HuH-7.5 (cell line): ENCODE measurements around the gene OR2D3.
"Not testable (repeated sequence)": the region's sequence is repeated elsewhere in the genome, so short reads cannot be mapped to it uniquely, and the experiment has no call there.

Experiments
- DNase-seq: peaks from one replicate; pipeline ENCODE4 v3.0.0; 2011; ENCODE audit warnings: low spot score

The OR2D3 gene

DNA sequence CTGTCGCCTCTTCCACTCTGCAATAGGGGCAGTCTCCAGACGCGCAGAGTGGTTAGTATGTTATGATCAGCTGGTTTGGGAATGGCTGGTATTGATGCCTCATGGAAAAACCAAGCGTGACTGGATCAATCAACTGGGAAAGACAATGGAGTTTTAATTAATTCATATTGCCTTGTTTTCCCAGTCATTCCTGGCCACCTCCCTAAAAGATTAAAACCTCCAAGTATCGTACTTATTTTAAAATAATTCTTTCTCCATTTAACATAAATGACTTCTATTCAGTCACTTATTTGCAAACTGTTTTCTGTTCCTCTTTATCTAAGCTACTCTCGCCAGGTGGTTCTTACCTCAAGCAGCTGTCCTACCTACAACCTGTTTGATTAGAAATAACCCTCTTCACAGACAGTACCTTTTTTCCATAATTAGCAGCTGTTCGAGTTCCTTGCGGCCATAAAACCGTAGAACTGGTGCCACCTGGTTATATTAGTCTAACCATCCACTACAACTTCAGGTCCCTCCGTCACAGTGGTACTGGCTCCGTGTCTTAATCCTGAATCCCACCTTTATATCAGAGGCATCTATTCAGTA lies 6.3 kb downstream of the OR2D3 start:
- DNase-seq, result no peak

DNA sequence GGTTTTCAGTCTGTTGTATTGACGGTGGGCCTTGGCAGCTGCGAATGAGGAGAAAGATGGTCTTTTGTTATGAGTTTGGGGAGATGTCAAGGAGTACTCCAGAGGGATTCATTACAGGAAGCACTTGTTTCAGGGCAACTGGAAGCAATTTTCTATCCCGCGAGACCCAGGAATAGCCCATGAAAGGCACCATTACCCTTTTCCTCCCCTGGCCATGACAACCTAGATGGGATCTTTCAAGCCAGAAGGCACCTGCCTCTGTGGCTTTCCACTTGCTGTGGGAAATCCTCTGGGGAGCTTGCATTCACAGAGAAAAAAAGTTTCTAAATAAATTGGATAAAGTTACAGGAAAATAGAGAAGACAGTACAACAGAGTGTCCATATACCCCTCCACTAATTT lies 8.1 kb downstream of the OR2D3 start:
- DNase-seq, result no peak

DNA sequence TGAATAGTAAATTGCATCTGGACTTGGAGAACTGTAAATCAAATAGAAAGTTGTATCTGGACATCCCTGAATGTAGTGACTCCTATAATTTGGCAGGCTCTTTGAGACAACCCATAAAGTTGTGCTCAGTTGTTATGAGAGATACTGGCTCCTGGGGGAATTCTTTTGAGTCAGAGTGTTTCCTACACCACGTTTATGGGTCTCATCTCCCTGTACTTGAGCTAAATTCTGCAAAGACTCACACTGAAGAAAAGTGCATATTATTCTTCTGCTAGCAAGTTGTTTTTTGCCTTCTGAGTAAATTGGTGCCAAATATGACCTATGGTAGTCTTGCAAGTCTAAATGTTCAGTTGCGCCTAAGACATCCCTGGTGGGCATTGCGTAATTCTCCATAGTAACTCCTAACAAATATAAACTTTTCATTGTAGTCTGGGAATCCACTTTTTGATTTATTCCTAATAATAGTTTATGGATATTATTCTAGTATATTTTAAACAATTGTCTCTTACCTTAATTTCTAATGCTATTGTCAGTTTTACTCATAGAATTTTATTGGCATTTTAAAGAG lies 10.4 kb downstream of the OR2D3 start:
- no peak for DNase-seq

DNA sequence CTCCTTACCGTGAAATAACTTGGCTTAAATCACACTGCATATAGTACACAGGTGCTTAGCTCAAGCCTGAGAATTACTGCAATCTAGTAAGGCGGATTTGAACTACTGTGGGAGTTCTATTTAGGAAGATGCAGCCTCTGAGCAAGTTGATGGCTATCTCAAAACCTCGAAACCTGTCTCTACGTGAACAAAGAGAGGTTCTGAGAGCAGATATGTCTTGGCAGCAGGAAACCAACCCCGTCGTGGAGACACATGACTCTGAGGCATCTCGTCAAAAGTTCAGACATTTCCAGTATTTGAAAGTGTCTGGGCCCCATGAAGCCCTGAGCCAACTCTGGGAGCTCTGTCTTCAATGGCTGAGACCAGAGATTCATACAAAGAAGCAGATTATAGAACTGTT lies 11.3 kb downstream of the OR2D3 start:
- no peak for DNase-seq

DNA sequence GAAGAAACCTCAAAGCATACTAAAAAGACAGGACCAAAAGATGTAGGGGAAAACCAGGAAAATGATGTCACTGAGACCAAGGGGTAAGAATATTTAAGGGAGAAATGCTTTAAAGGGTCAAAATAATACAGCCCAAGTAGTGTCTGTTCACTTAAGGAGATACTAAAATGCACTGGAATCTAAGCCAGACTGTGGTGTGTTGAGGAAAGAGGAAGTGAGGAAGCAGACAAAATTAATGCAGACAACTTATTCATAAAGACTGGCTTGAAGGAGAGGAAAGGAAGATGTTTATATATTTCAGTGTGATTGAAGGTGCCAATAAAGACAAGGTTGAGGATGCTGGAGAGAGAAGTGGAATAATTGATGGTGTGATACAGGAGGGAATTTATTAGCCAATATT lies 21.2 kb downstream of the OR2D3 start:
- no peak for DNase-seq

DNA sequence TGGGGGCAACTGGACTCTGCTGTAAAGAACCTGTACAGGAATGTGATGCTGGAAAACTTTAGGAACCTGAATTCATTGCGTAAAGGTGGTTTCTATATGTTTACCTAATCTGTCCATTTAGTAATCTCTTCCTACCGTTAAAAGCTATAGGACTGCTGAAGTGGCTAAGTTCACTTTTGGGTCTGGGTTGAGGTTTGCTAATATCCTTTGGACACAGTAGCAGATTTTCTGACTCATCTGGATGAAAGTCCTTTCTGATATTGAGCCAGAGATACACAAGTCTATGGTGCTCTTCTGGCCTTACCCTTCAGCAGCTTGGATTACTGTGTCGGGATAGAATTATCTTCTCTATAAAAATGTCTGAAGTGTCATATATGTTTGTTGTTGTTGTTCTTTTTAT lies 22.3 kb downstream of the OR2D3 start:
- DNase-seq, result no peak

DNA sequence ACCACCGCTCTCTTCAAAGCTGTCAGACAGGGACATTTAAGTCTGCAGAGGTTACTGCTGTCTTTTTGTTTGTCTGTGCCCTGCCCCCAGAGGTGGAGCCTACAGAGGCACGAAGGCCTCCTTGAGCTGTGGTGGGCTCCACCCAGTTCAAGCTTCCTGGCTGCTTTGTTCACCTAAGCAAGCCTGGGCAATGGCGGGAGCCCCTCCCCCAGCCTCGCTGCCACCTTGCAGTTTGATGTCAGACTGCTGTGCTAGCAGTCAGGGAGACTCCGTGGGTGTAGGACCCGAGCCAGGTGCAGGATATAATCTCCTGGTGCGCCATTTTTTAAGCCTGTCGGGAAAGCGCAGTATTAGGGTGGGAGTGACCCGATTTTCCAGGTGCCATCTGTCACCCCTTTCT lies 33.4 kb downstream of the OR2D3 start:
- DNase-seq, result not testable (repeated sequence)

DNA sequence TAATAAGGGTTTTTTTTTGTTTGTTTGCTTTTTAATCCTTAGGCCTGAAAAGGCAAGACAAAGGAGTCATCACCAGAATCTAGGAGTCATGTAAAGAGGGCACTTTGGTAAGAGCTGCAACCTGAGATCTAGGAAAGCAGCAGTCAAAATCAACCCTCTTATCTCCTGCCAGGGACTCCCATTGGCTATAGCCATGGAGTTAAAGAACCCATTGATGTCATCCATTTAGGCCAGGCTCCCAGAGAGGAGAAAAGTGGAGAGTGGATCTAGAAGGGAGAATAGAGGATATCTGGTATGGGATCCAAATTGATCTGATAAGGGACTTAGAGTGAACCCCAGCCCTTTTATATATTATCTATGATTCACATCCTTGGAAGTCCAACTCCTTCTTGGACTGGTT lies 41.3 kb downstream of the OR2D3 start:
- DNase-seq, result no peak

DNA sequence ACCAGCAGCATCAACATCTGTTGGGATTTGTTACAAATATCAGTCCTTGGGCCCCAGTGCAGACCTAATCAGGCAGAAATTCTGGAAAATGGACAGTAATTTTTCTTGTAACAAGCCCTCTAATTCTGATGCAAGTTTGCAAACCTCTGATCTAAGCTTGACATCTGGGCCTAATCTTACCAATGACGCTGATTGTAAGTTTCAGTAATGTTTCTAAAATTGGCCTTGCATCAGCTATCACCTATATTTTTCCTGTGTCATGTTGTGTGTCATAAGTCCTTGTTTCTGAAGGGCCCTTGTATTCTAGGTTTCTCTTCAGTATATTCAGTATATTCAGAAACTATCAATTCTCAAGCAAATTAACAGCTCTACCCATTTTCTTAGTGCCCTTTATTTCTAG lies 41.9 kb downstream of the OR2D3 start:
- DNase-seq, result no peak

DNA sequence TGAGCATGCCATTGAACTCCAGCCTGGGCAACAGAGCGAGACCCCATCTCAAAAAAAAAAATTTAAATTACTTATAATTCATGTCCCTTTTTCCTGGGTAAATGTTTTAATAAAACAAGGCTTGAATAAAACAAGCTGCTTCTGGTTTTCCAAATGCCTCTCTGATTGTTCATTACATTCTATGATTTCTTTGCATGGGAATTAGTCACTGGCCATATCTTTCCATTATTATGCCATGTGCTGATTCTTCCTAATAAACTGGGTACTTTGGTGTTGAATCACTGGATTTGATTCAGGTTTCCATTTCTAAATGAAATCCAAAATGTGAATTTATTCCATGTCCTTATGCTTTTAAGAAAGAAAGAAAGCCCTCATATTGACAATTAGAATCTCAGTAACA lies 48.0 kb downstream of the OR2D3 start:
- no peak for DNase-seq

DNA sequence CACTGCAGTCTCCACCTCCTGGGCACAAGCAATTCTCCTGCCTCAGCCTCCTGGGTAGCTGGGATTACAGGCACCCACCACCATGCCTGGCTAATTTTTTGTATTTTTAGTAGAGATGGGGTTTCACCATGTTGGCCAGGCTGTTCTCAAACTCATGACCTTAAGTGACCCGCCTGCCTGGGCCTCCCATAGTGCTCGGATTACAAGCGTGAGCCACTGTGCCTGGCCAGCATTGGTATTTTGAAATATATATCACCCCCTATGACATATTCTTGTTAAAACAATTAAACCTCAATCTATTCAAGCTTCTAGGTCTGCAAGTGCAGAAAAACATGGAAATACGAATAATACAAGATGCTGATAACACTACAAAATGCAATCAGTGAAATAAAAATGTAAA lies 49.1 kb downstream of the OR2D3 start:
- DNase-seq, result not testable (repeated sequence)
